ENCODE measurements around the gene TSKS.

The TSKS gene

DNA sequence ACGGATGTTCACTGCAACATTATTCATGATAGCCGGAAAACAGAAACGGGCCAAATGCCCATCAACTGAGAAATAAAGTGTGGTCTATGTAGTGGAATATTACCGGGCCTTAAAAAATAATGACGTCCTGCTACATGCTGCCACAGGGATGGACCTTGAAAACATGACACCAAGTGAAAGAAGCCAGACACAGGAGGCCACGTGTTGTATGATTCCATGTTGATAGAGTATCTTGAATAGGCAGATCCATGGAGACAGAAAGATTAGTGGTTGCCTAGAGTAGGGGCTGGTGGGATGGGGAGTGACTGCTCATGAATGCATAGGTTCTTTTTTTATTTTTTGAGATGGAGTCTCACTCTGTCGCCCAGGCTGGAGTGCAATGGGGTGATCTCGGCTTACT is 7.4 kb upstream of the TSKS start:
- DNase-seq: no peak
- H3K4me3 ChIP-seq (ENCODE audit: low read depth, low read length): no peak overlapping the region

DNA sequence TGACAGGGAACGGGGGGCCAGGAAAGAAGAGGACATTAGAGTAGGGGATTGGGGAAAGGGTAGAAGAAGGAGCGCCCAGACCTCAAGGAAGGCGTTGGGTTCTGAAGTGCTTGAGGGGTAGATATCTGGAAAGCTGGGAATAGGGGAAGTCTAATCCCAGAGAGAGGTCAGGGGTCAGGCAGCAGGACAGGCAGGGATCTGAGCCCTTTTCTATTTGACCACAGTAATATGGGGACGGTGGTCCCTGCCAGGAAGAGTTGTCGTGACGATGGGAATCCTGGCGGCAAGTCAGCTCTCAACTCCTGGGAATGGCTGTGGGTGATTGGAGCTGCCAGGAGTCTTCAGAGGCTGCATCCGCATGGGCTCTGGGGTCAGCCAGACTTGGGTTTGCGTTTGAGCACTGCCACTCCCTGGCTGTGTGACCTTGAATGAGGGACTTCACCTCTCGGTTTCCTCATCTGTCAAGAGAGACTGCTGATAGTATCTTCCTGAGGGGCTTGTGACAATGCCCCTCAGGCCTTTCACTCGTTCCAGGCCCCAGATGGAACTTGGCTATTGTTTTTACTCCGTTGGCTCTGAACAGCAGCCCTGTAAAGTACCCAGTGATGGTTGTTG is 5.0 kb upstream of the TSKS start:
- no peak overlapping the region for H3K27ac ChIP-seq
- H3K36me3 ChIP-seq (replicated peaks): peaks cover 3% of the 10 kb centered on the region
- H3K4me3 ChIP-seq (ENCODE audit: low read depth, low read length): peak overlapping the region; percentile 90
- no peaks in the 10 kb centered on the region for H3K27me3 ChIP-seq (replicated peaks)
- no peak for DNase-seq
- in situ Hi-C loops (cut with HindIII; ENCODE audit: low pct_ligation_motif_present, low sequenced_read_pairs): no loop called here
- TF ChIP-seq, protein P1, sequence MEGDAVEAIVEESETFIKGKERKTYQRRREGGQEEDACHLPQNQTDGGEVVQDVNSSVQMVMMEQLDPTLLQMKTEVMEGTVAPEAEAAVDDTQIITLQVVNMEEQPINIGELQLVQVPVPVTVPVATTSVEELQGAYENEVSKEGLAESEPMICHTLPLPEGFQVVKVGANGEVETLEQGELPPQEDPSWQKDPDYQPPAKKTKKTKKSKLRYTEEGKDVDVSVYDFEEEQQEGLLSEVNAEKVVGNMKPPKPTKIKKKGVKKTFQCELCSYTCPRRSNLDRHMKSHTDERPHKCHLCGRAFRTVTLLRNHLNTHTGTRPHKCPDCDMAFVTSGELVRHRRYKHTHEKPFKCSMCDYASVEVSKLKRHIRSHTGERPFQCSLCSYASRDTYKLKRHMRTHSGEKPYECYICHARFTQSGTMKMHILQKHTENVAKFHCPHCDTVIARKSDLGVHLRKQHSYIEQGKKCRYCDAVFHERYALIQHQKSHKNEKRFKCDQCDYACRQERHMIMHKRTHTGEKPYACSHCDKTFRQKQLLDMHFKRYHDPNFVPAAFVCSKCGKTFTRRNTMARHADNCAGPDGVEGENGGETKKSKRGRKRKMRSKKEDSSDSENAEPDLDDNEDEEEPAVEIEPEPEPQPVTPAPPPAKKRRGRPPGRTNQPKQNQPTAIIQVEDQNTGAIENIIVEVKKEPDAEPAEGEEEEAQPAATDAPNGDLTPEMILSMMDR (IDR thresholded peaks at IDR 0.05; ENCODE audit: low read depth, low read length, missing control alignments): no peak

More for the DNA sequence above, 7.4 kb upstream of the TSKS start:
- no peak overlapping the region for H3K27ac ChIP-seq
- peaks cover 3% of the 10 kb centered on the region for H3K36me3 ChIP-seq (replicated peaks)
- in situ Hi-C loops (cut with HindIII; ENCODE audit: low pct_ligation_motif_present, low sequenced_read_pairs): no loop called here
- TF ChIP-seq, protein P1 (IDR thresholded peaks at IDR 0.05; ENCODE audit: low read depth, low read length, missing control alignments): no peak
- no peaks in the 10 kb centered on the region for H3K27me3 ChIP-seq (replicated peaks)

DNA sequence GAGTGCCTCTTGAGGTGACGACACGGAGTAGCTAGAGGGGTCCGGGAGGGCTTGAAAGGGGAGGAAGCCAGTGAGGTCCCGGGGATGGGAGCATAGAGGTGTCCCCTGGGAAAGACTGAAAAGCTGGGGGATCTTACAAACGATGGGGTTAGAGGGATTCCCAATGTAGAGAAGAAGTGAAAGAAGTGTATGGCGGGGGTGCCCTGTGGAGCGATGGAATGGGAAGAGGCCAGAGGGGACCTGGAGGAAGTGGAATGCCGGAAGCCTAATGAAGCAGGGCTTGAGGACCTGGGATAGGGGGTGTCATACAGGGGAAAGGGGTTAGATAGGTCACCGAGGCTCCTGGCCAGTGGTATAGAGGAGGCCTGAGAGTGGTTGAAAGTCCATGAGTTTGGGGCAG is 4.3 kb upstream of the TSKS start:
- peak overlapping the region; percentile 51 for H3K27ac ChIP-seq
- DNase-seq: no peak
- in situ Hi-C loops (cut with HindIII; ENCODE audit: low pct_ligation_motif_present, low sequenced_read_pairs): no loop called here
- H3K4me3 ChIP-seq (ENCODE audit: low read depth, low read length): peak overlapping the region; percentile 90
- H3K36me3 ChIP-seq (replicated peaks): peaks cover 3% of the 10 kb centered on the region
- TF ChIP-seq, protein P1 (IDR thresholded peaks at IDR 0.05; ENCODE audit: low read depth, low read length, missing control alignments): no peak
- H3K27me3 ChIP-seq (replicated peaks): no peaks in the 10 kb centered on the region

GRCh38 chr19:49766930-49767299 is 3.8 kb upstream of the TSKS start, which contains the start of gene AP2A1:
Gene AP2A1 (plus strand): TSS chr19:49767001. CDS start chr19:49767134, 133 bp downstream.
- no peak for DNase-seq
- Histone ChIP-seq H3K27ac (peak within 1 kb of the TSS; percentile 76), H3K27me3 (replicated peaks) (no peaks in the 10 kb centered on the region), H3K4me3 (ENCODE audit: low read depth, low read length) (peak within 1 kb of the TSS; percentile 90), H3K36me3 (replicated peaks) (peaks cover 3% of the 10 kb centered on the region)
- TF ChIP-seq, protein P1 (IDR thresholded peaks at IDR 0.05; ENCODE audit: low read depth, low read length, missing control alignments): no peak
- in situ Hi-C loops (cut with HindIII; ENCODE audit: low pct_ligation_motif_present, low sequenced_read_pairs): no loop called here

- peak overlapping the region; percentile 76 for H3K27ac ChIP-seq
- peak overlapping the region; percentile 40 for H3K4me3 ChIP-seq (ENCODE audit: low read depth, low read length)
- no peaks in the 10 kb centered on the region for H3K36me3 ChIP-seq (replicated peaks)
- TF ChIP-seq, protein P1 (IDR thresholded peaks at IDR 0.05; ENCODE audit: low read depth, low read length, missing control alignments): no peak
- in situ Hi-C loops (cut with HindIII; ENCODE audit: low pct_ligation_motif_present, low sequenced_read_pairs): no loop called here
- peak; percentile 100 for DNase-seq
- H3K27me3 ChIP-seq (replicated peaks): no peaks in the 10 kb centered on the region
These were observed 3.2 kb upstream of the TSKS start for GRCh38 chr19:49766007-49766929.

Measured in brain microvascular endothelial cell (primary cell).